Neural crest cell (in vitro differentiated cells): Measurements from ENCODE around the gene CLCN7. TPM values are rescaled to one million over a fixed set of nuclear protein-coding genes. Genes with fewer than 3 reads are reported as not detected.

Source experiments
- DNase-seq: peaks from one replicate; pipeline ENCODE4 v3.0.0; 2021; ENCODE audit warnings: low read depth, mixed read lengths, low spot score
- H3K27ac Mint-ChIP-seq: one replicate; pipeline ENCODE4 v1.8.0; 2021; ENCODE audit warnings: mild to moderate bottlenecking, mixed read lengths; ENCODE audit not compliant: unreplicated experiment
- H3K27me3 Mint-ChIP-seq: 2 replicates; pipeline ENCODE4 v1.8.0; 2021; ENCODE audit warnings: low read depth, mild to moderate bottlenecking, mixed read lengths
- H3K36me3 Mint-ChIP-seq: 2 replicates; pipeline ENCODE4 v1.8.0; 2021; ENCODE audit warnings: low read depth, mild to moderate bottlenecking, mixed read lengths
- H3K4me1 Mint-ChIP-seq: 2 replicates; pipeline ENCODE4 v1.8.0; 2021; ENCODE audit warnings: mixed read lengths
- H3K4me3 Mint-ChIP-seq: one replicate; pipeline ENCODE4 v1.8.0; 2021; ENCODE audit warnings: mild to moderate bottlenecking, mixed read lengths
- H3K9me3 Mint-ChIP-seq: 2 replicates; pipeline ENCODE4 v1.8.0; 2021; ENCODE audit warnings: mixed read lengths
- CTCF ChIP-seq: fragments of 200-600 bp; sonication (generic); conservative IDR thresholded peaks from 2 replicates; pipeline ENCODE4 v1.5.0; 2021; ENCODE audit warnings: antibody characterized with exemption, mild to moderate bottlenecking
- total RNA-seq: library from RNA; stranded (reverse); gene quantifications from 2 replicates; pipeline ENCODE4 v1.2.1, GENCODE V29; 2021

The CLCN7 gene
- total RNA-seq, 1 donor from 2014 or later: 82.4 TPM

DNA sequence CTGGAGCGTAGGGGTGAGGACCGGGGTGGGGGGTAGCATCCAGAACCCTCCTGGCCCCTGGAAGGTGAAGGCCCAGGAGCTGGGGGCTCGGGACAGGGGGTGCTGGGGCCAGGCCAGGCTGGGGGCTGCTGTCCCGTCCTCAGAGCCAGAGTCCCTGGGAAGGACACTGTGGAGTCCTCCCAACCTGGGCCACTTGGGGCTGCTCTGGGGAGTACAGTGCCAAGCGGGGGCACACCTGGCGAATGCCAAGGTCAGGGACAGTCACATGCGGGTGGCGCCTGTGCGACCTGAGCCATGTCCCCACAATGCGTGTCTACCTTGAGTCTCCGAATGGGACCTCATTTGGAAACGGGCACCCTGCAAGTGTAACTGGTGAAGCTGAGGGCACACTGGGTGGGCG lies 45.2 kb downstream of the CLCN7 start:
- H3K4me1 Mint-ChIP-seq: no peaks in the 10 kb centered on the region
- no peak for DNase-seq
- H3K4me3 Mint-ChIP-seq: no peak overlapping the region
- no peaks in the 10 kb centered on the region for H3K36me3 Mint-ChIP-seq
- H3K27me3 Mint-ChIP-seq: no peaks in the 10 kb centered on the region
- H3K27ac Mint-ChIP-seq: no peak overlapping the region
- H3K9me3 Mint-ChIP-seq: no peaks in the 10 kb centered on the region
- no peak for TF ChIP-seq CTCF

GRCh38 chr16:1429012-1429411 lies 45.8 kb downstream of the CLCN7 start:
- Mint-ChIP-seq H3K4me1 (no peaks in the 10 kb centered on the region), H3K9me3 (no peaks in the 10 kb centered on the region), H3K4me3 (no peak overlapping the region), H3K27ac (no peak overlapping the region), H3K27me3 (no peaks in the 10 kb centered on the region), H3K36me3 (no peaks in the 10 kb centered on the region)
- no peak for DNase-seq
- no peak for TF ChIP-seq CTCF

DNA sequence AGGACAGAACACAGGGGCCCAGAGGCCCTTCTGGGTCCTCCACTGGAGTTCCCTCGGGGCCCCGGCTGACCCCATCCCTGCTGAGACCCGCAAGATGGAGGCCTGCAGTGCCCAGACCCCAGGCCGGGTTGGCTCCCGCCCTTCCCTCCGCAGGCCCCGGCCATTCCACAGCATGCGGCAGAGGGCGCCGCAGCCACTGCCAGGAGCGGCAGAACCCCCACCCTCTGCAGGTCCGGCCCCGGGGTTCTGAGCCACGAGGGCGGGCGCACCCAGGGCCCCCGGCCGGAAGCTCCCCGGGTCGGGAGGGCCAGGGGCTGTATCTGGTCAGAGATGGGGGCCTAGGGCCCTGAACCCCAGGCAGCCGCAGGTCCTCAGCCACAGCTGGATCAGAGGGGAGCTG lies 46.3 kb downstream of the CLCN7 start:
- Mint-ChIP-seq H3K4me1 (no peaks in the 10 kb centered on the region), H3K27ac (no peak overlapping the region), H3K4me3 (no peak overlapping the region), H3K27me3 (no peaks in the 10 kb centered on the region), H3K36me3 (no peaks in the 10 kb centered on the region), H3K9me3 (no peaks in the 10 kb centered on the region)
- no peak for DNase-seq
- TF ChIP-seq CTCF: no peak

DNA sequence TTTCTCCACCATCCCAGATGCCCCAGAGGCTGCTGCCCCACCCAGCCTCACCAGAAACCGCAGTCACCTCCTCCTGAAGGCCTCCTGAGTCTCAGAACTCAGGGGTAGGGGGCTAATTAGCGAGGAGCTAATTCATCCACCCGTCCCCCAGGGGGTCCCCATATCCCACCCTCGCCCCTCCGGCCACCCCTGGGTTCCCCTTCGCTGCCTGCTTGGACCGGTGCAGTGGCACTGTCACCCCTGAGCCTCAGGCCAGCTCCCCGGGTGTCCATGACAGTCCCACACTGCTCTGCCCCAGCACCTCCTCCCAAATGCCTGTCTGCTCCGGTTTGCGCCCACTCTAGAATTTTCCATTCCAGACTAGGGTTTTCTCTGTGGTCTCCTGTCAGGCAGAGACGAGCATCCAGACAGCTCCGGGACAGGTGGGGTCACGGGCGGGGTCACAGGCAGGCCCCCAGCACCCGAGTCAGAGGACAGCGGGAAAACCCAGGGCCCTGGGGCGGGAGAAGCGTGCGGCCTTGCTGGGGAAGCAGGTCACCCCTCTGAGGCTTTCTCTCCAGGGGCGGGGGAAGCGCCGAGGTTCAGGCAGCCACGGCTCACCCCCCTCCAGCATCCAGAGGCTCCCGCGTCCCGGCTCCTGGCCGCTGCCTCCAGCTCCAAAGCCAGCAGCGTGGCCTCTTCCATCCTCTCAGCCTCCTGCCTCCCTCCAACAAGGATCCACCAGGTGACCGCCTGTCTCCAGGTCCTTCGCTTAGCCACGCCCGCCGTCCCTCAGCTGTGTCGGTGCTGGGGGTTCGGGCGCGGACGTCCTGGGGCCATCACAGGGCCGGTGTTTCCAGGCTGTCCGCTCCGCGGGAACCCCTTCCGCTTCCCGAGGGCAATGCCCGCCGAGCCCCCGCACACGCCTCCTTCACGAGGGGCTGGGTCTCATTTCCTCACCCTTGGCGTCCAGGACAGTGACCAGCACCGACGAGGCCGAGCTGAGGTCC lies 47.1 kb downstream of the CLCN7 start:
- Mint-ChIP-seq H3K4me3 (no peak overlapping the region), H3K27ac (no peak overlapping the region), H3K4me1 (no peaks in the 10 kb centered on the region), H3K36me3 (no peaks in the 10 kb centered on the region), H3K27me3 (no peaks in the 10 kb centered on the region), H3K9me3 (no peaks in the 10 kb centered on the region)
- no peak for TF ChIP-seq CTCF
- no peak for DNase-seq

GRCh38 chr16:1426734-1427471 lies 47.9 kb downstream of the CLCN7 start:
- no peak overlapping the region for H3K4me3 Mint-ChIP-seq
- no peaks in the 10 kb centered on the region for H3K4me1 Mint-ChIP-seq
- no peaks in the 10 kb centered on the region for H3K36me3 Mint-ChIP-seq
- no peaks in the 10 kb centered on the region for H3K9me3 Mint-ChIP-seq
- no peaks in the 10 kb centered on the region for H3K27me3 Mint-ChIP-seq
- H3K27ac Mint-ChIP-seq: no peak overlapping the region
- no peak for TF ChIP-seq CTCF
- DNase-seq: no peak
